Measurements from ENCODE around the gene SNX22. TPM values are rescaled to one million over a fixed set of nuclear protein-coding genes. Genes with fewer than 3 reads are reported as not detected.
A peak's percentile ranks its signal among the peaks of the same experiment; 100 is the strongest.
"Not testable (repeated sequence)": the region's sequence is repeated elsewhere in the genome, so short reads cannot be mapped to it uniquely, and the experiment has no call there.

The SNX22 gene
- under 0.01 and 0.13 TPM in 2 replicates for total RNA-seq

- FAIRE-seq: no peak
Measured at GRCh38 chr15:64151727-64152506, at the start of gene SNX22. Gene SNX22 (plus strand): TSS chr15:64151731. CDS start chr15:64151776, 45 bp downstream.

DNA sequence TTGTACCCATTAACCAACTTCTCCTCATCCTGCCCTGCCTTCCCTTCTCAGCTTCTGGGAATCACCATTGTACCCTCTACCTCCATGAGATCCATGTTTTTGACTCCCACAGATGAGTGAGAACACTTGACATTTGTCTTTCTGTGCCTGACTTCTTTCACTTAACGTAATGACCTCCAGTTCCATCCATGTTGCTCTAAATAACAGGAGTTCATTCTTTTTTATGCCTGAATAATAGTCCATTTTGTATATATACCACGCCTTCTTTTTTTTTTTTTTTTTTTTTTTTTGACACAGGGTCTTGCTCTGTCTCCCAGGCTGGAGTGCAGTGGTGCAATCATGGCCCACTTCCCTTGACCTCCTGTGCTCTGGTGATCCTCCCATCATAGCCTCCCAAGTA lies 49.0 kb upstream of the SNX22 start:
- TF ChIP-seq CTCF (IDR thresholded peaks at IDR 0.05; ENCODE audit: insufficient read depth, low read length, severe bottlenecking): no peak
- no peak for FAIRE-seq
- no peak for DNase-seq (ENCODE audit: low read depth)

More at GRCh38 chr15:64151727-64152506, at the start of gene SNX22:
- Histone ChIP-seq H3K27me3 (ENCODE audit: control insufficient read depth, insufficient read depth, low read length) (no peaks in the 10 kb centered on the region), H3K36me3 (ENCODE audit: control insufficient read depth, insufficient read depth, low read length) (peaks cover 13% of the 10 kb centered on the region), H3K4me3 (ENCODE audit: low read depth, low read length) (peak within 1 kb of the TSS; percentile 37)
- TF ChIP-seq CTCF (IDR thresholded peaks at IDR 0.05; ENCODE audit: insufficient read depth, low read length, severe bottlenecking): no peak
- no peak for DNase-seq (ENCODE audit: low read depth)

DNA sequence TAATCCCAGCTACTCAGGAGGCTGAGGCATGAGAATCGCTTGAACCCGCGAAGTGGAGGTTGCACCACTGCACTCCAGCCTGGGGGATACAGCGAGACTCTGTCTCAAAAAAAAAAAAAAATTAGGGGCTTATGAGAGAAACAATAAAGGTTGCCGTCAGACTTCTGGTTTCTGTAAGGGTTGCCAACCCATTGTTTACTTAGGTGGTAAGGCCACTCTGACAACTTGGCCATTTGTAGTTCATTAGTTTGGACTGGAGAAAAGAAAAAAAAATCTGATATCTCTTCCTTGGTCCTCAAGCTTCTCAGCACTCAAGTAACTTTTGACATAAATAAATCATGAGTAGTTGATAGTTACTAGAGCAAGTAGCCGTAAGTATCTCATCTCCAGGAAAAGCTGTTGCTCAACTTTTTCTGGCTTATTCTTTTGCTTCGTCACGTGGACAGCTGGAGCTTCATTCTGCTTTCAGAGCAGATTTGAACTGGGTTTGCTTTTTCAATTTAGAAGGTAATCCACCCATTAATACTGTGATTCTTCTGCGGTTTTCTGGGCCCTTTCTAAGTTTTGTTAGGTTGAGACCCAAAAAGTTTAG lies 46.3 kb upstream of the SNX22 start:
- Histone ChIP-seq H3K36me3 (ENCODE audit: control insufficient read depth, insufficient read depth, low read length) (no peaks in the 10 kb centered on the region), H3K27me3 (ENCODE audit: control insufficient read depth, insufficient read depth, low read length) (no peaks in the 10 kb centered on the region), H3K4me3 (ENCODE audit: low read depth, low read length) (no peak overlapping the region)
- TF ChIP-seq CTCF (IDR thresholded peaks at IDR 0.05; ENCODE audit: insufficient read depth, low read length, severe bottlenecking): no peak
- FAIRE-seq (no peak), DNase-seq (ENCODE audit: low read depth) (no peak)

More for the DNA sequence above, 49.0 kb upstream of the SNX22 start:
- H3K4me3 ChIP-seq (ENCODE audit: low read depth, low read length): no peak overlapping the region
- H3K27me3 ChIP-seq (ENCODE audit: control insufficient read depth, insufficient read depth, low read length): no peaks in the 10 kb centered on the region
- no peaks in the 10 kb centered on the region for H3K36me3 ChIP-seq (ENCODE audit: control insufficient read depth, insufficient read depth, low read length)

- no peak for DNase-seq (ENCODE audit: low read depth)
- H3K27me3 ChIP-seq (ENCODE audit: control insufficient read depth, insufficient read depth, low read length): no peaks in the 10 kb centered on the region
Measured at GRCh38 chr15:64107337-64107736, 44.2 kb upstream of the SNX22 start.

GRCh38 chr15:64110108-64110701 lies 41.3 kb upstream of the SNX22 start:
- not testable (repeated sequence) for H3K4me3 ChIP-seq (ENCODE audit: low read depth, low read length); H3K36me3 ChIP-seq (ENCODE audit: control insufficient read depth, insufficient read depth, low read length); FAIRE-seq; DNase-seq (ENCODE audit: low read depth); H3K27me3 ChIP-seq (ENCODE audit: control insufficient read depth, insufficient read depth, low read length)

More at GRCh38 chr15:64107337-64107736, 44.2 kb upstream of the SNX22 start:
- H3K36me3 ChIP-seq (ENCODE audit: control insufficient read depth, insufficient read depth, low read length): no peaks in the 10 kb centered on the region
- no peak for FAIRE-seq
- TF ChIP-seq CTCF (IDR thresholded peaks at IDR 0.05; ENCODE audit: insufficient read depth, low read length, severe bottlenecking): no peak
- no peak overlapping the region for H3K4me3 ChIP-seq (ENCODE audit: low read depth, low read length)

- H3K4me3 ChIP-seq (ENCODE audit: low read depth, low read length): no peak overlapping the region
- FAIRE-seq: no peak
- H3K36me3 ChIP-seq (ENCODE audit: control insufficient read depth, insufficient read depth, low read length): peaks cover 2% of the 10 kb centered on the region
- H3K27me3 ChIP-seq (ENCODE audit: control insufficient read depth, insufficient read depth, low read length): no peaks in the 10 kb centered on the region
- TF ChIP-seq CTCF (IDR thresholded peaks at IDR 0.05; ENCODE audit: insufficient read depth, low read length, severe bottlenecking): no peak
- DNase-seq (ENCODE audit: low read depth): no peak
Measured at GRCh38 chr15:64110950-64111678, 40.4 kb upstream of the SNX22 start.

Data from bronchial epithelial cell (primary cell).